Stimulated activated CD4-positive, alpha-beta T cell treated with anti-CD3 and anti-CD28 coated beads, Interleukin-12 subunit alpha, Interleukin-12 subunit beta, amount 100 ng/mL, for 4 hours (primary cell): ENCODE measurements around the gene SCAMP5.

ENCODE experiments used
- DNase-seq: peaks from one replicate; pipeline ENCODE4 v3.0.0-alpha.2; 2020

SCAMP5 gene

GRCh38 chr15:75051191-75051608 lies 55.8 kb downstream of the SCAMP5 start:
- DNase-seq, result no peak

DNA sequence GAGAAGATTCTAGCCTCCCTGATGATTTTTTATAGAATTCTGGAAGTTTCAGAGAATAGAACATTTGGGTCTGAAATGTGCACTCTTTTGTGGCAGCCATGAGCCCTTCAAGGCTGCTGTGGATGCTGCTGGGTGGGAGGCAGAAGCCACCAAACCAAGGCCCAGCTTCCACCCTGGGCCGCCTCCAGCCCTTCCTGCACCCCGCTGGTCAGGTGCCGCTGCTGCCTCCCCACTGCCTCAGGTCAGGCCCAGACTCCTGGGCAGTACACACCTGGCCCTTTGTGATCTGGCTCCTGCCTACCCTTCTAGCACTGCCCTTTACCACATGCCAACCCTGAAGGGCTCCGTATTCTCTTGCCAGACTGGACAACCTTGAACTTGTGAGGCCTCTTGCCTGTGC lies 56.3 kb downstream of the SCAMP5 start:
- no peak for DNase-seq

DNA sequence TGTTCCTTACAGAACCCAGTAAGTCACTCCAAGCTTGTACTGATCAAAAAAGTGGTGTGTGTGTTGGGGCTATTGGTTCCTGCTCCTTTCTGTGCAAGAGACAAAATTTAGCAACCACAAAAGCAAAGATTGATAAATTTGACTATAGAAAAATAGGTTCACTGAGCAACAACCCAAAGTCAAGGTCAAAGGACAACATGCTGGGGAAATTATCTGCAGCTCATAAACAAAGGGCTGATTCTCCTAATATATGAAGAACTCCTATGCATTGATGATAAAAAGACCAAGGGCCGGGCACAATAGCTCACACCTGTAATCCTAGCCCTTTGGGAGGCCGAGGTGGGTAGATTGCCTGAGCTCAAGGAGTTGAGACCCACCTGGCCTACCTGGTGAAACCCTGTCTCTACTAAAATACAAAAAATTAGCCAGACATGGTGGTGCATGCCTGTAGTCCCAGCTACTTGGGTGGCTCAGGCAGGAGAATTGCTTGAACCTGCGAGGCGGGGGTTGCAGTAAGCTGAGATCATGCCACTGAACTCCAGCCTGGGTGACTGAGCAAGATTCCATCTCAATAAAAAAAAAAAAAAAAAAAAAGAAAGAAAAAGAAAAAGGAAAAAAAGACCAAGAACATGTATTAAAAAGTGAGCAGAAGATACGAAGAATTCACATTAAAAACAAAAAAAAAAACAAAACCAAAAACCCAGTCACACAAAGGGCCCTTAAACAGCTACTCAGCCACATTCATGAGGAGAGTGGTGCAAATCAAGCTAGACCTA lies 57.8 kb downstream of the SCAMP5 start:
- DNase-seq, result no peak

DNA sequence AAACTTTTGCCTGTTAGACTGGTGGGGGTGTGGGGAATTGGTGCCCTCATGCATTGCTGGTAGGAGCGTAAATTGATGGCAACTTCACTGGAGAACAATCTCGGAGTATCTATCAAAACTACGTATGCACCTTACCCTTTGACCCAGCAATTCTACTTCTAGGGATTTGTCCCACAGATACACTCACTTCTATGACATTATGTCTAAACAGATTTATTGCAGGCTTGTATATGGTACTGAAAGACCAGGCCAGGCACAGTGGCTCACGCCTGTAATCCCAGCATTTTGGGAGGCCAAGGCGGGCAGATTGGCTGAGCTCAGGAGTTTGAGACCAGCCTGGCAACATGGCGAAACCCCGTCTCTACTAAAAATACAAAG lies 58.4 kb downstream of the SCAMP5 start:
- DNase-seq, result no peak

GRCh38 chr15:75054172-75054897 lies 59.0 kb downstream of the SCAMP5 start:
- no peak for DNase-seq

- no peak for DNase-seq
These were observed 60.7 kb downstream of the SCAMP5 start for GRCh38 chr15:75056036-75056435.

- no peak for DNase-seq
These were observed 63.0 kb downstream of the SCAMP5 start for GRCh38 chr15:75058127-75058905.

- DNase-seq, result no peak
These were observed 64.2 kb downstream of the SCAMP5 start for GRCh38 chr15:75059607-75060006.

- no peak for DNase-seq
These were observed 65.9 kb downstream of the SCAMP5 start for GRCh38 chr15:75061272-75061671.

- DNase-seq, result no peak
These were observed 67.3 kb downstream of the SCAMP5 start for GRCh38 chr15:75062706-75063105.

DNA sequence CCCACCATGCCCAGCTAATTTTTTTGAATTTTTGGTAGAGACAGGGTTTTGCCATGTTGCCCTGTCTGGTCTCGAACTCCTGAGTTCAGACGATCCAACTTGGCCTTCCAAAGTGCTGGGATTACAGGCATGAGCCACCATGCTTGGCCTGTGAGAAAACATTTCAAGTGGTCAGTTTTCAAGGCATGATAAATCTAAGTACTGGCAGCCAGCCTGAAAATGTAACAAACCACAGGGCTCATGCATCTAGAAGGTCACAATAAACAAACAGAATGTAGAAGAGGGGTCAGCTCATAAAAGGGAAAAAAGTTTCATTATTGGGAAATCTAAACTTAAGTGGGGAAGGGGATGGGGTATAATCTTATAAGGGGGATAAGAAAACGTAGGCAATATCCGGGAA lies 68.0 kb downstream of the SCAMP5 start:
- DNase-seq, result no peak

DNA sequence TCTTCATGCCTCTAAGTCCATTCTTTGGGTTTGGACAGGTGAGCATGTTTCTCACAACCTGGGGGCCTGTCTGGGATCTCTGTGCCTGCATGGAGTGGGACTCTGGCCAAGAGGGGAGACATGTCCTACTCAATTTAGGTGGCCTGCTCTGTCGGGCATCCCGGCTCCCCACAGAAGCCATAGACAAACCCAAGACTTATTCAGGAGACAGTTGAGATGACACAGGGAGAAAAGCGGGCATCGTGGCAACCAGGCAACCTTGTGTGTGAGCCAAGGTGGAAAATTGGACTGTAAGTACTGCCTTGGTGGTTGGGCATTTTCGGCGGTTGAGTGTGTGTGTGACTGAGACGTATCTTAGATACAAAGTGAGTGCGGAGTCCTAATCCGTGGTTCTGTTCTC lies 68.5 kb downstream of the SCAMP5 start:
- no peak for DNase-seq

DNA sequence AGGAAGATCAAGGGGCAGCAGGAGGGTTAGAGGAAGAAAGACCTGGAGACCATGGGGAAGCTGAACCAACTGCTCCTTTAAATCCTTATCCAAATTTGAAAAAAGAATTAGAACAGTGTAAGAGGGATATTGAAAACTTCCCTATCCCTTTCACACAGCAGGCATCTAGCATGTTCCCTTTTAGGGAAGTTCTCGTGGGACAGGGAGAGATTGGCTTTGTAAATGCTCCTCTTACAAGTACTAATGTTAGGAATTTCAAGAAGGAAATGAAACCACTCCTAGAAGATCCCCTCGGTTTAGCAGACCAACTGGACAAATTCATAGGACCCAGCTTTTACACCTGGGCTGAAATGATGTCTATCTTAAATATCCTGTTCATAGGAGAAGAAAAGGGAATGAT lies 69.5 kb downstream of the SCAMP5 start:
- DNase-seq, result no peak

DNA sequence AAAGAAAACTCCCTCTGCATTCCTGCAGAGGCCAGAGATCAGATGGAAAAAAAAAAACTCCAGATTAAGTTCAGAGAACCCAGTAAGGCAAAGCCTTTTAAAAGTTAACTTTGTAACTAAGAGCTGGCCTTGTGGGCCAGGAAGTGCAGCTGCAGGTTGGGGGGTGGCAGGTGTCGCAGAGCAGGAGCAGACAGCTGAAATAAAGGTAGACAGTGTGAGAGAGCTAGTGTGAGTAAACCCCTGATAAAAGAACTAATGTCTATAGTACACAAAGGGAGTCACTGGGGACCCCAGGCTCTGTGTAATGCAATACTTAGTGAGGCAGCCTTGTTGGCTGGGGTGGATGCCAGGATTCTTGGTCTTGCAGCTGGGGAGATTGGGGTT lies 70.1 kb downstream of the SCAMP5 start:
- no peak for DNase-seq

- no peak for DNase-seq
These were observed 70.6 kb downstream of the SCAMP5 start for GRCh38 chr15:75065851-75066509.

DNA sequence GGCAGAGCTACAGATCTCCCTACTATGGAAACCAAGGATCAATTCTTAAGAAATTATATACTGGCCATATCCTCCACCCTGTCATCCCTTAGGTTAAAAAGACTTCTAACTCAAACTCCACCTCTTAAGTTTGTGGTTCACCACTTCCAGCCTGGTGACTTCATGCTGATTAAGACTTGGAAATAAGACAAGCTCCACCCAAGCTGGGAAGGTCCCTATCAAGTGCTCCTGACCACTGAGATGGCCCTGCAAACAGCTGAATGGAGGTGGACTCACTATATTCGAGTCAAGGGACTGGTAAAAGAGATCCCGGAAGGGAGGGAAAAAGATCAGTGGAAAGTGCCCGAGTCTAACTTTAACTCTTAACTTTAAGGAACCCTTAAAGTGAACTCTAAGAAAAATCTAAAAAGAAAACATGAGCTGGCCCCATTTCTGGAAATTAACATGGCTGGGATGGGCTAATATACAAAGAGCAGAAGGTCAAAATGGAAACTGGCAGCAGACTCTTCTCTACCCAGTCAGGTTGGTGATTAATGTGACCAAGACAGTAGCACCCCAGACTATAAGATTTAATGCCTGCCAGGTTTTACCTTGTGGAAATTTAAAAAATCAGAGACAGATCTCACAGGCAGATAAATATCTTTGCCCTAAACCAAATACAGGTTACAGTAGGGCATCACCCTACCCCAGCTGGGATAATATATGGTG lies 71.9 kb downstream of the SCAMP5 start:
- no peak for DNase-seq

- no peak for DNase-seq
These were observed 73.4 kb downstream of the SCAMP5 start for GRCh38 chr15:75068748-75069147.

- DNase-seq, result no peak
These were observed 74.0 kb downstream of the SCAMP5 start for GRCh38 chr15:75069301-75069925.

GRCh38 chr15:75070674-75071073 lies 75.3 kb downstream of the SCAMP5 start:
- DNase-seq, result no peak
